ENCODE data around the gene TRIO.

The TRIO gene

DNA sequence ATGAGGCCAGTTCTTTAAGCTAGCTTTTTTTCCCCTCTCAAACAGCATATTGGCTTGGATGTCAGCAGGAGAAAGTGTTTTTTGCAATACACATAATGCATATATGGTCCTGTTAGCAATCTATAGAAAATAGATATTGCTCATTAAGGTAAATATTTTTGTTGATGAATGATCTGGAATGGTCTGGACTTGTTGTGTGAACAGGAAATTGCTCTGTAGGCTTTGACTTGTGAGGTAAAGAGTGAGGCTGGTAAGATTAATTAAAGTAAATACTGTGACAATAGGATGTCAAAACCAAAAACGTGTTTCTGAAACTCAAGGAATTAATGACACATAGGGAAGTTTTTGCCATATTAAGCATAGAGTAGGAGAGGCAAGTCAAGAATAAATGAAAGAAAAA is 176.0 kb downstream of the TRIO start:
- POLR2A ChIA-PET = no interaction called here
- TF ChIP-seq ZBTB6 (tag by site-specific recombination; IDR thresholded peaks at IDR 0.05) (no peak), HOXA7 (CRISPR knock-in tag; IDR thresholded peaks at IDR 0.05; ENCODE audit: borderline replicate concordance) (no peak), ZNF426 (tag by site-specific recombination; IDR thresholded peaks at IDR 0.05) (no peak), REPIN1 (tag by site-specific recombination; IDR thresholded peaks at IDR 0.05; ENCODE audit: low read depth) (no peak), ZNF202 (tag by site-specific recombination; IDR thresholded peaks at IDR 0.05; ENCODE audit: borderline replicate concordance) (no peak), ZNF571 (tag by site-specific recombination; IDR thresholded peaks at IDR 0.05) (no peak), ZNF837 (tag by site-specific recombination; IDR thresholded peaks at IDR 0.05) (no peak), ZNF830 (tag by site-specific recombination; IDR thresholded peaks at IDR 0.05; ENCODE audit: low read depth) (no peak), ZNF174 (tag by site-specific recombination; IDR thresholded peaks at IDR 0.05) (no peak), ZNF133 (tag by site-specific recombination; IDR thresholded peaks at IDR 0.05) (no peak), KLF10 (tag by site-specific recombination; IDR thresholded peaks at IDR 0.05) (no peak), SALL2 (tag by site-specific recombination; IDR thresholded peaks at IDR 0.05; ENCODE audit: borderline replicate concordance) (no peak), ZNF248 (tag by site-specific recombination; IDR thresholded peaks at IDR 0.05) (no peak), ZNF558 (tag by site-specific recombination; IDR thresholded peaks at IDR 0.05) (no peak), ZNF792 (tag by site-specific recombination; IDR thresholded peaks at IDR 0.05) (no peak), OVOL3 (tag by site-specific recombination; IDR thresholded peaks at IDR 0.05) (no peak), SP3 (tag by site-specific recombination; IDR thresholded peaks at IDR 0.05) (no peak), ZNF785 (tag by site-specific recombination; IDR thresholded peaks at IDR 0.05) (no peak)
- Histone ChIP-seq H3K4me3 (ENCODE audit: low read depth, low read length) (no peak overlapping the region), H3K36me3 (ENCODE audit: control insufficient read depth in 2 of 2, insufficient read depth in 1 of 2, low read length in 2 of 2) (peaks cover 35 to 50% of the 10 kb centered on the region in 2 experiments), H3K4me1 (ENCODE audit: control insufficient read depth, insufficient read depth, low read length) (peaks cover 4% of the 10 kb centered on the region), H3K9me3 (ENCODE audit: control insufficient read depth, insufficient read depth, low read depth, low read length) (no peaks in the 10 kb centered on the region), H3K27ac (ENCODE audit: extremely low read depth, low read depth, low read length) (no peak overlapping the region)
- CTCF ChIA-PET = no interaction called here

GRCh38 chr5:14321936-14322335 is 178.8 kb downstream of the TRIO start:
- Histone ChIP-seq H3K4me1 (ENCODE audit: control insufficient read depth, insufficient read depth, low read length) (no peaks in the 10 kb centered on the region), H3K9me3 (ENCODE audit: control insufficient read depth, insufficient read depth, low read depth, low read length) (no peaks in the 10 kb centered on the region), H3K36me3 (ENCODE audit: control insufficient read depth in 2 of 2, insufficient read depth in 1 of 2, low read length in 2 of 2) (peaks cover 32 to 39% of the 10 kb centered on the region in 2 experiments), H3K4me3 (ENCODE audit: low read depth, low read length) (no peak overlapping the region), H3K27ac (ENCODE audit: extremely low read depth, low read depth, low read length) (no peak overlapping the region)
- no peak for TF ChIP-seq ZNF114 (tag by site-specific recombination; IDR thresholded peaks at IDR 0.05)
- no peak for TF ChIP-seq ZNF777 (tag by site-specific recombination; IDR thresholded peaks at IDR 0.05; ENCODE audit: borderline replicate concordance)
- TF ChIP-seq, protein P1, sequence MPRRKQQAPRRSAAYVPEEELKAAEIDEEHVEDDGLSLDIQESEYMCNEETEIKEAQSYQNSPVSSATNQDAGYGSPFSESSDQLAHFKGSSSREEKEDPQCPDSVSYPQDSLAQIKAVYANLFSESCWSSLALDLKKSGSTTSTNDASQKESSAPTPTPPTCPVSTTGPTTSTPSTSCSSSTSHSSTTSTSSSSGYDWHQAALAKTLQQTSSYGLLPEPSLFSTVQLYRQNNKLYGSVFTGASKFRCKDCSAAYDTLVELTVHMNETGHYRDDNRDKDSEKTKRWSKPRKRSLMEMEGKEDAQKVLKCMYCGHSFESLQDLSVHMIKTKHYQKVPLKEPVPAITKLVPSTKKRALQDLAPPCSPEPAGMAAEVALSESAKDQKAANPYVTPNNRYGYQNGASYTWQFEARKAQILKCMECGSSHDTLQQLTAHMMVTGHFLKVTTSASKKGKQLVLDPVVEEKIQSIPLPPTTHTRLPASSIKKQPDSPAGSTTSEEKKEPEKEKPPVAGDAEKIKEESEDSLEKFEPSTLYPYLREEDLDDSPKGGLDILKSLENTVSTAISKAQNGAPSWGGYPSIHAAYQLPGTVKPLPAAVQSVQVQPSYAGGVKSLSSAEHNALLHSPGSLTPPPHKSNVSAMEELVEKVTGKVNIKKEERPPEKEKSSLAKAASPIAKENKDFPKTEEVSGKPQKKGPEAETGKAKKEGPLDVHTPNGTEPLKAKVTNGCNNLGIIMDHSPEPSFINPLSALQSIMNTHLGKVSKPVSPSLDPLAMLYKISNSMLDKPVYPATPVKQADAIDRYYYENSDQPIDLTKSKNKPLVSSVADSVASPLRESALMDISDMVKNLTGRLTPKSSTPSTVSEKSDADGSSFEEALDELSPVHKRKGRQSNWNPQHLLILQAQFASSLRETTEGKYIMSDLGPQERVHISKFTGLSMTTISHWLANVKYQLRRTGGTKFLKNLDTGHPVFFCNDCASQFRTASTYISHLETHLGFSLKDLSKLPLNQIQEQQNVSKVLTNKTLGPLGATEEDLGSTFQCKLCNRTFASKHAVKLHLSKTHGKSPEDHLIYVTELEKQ (tag by site-specific recombination; IDR thresholded peaks at IDR 0.05; ENCODE audit: borderline replicate concordance) = no peak
- TF ChIP-seq ZNF560 (tag by site-specific recombination; IDR thresholded peaks at IDR 0.05; ENCODE audit: borderline replicate concordance) = no peak
- TF ChIP-seq ZNF664 (tag by site-specific recombination; IDR thresholded peaks at IDR 0.05) = no peak
- TF ChIP-seq TCF7L2 (IDR thresholded peaks at IDR 0.05; ENCODE audit: borderline replicate concordance, low read depth, low read length) = no peak
- TF ChIP-seq ZNF221 (tag by site-specific recombination; IDR thresholded peaks at IDR 0.05; ENCODE audit: borderline replicate concordance) = no peak
- TF ChIP-seq ZNF623 (tag by site-specific recombination; IDR thresholded peaks at IDR 0.05) = no peak
- TF ChIP-seq ZNF791 (tag by site-specific recombination; IDR thresholded peaks at IDR 0.05) = no peak
- TF ChIP-seq MYNN (tag by site-specific recombination; IDR thresholded peaks at IDR 0.05; ENCODE audit: borderline replicate concordance) = no peak
- TF ChIP-seq ZNF544 (tag by site-specific recombination; IDR thresholded peaks at IDR 0.05) = no peak
- no peak for TF ChIP-seq ZNF274 (IDR thresholded peaks at IDR 0.05; ENCODE audit: low read length)
- no peak for TF ChIP-seq ZNF274 (tag by site-specific recombination; IDR thresholded peaks at IDR 0.05; ENCODE audit: borderline replicate concordance)
- no peak for TF ChIP-seq ZNF654 (tag by site-specific recombination; IDR thresholded peaks at IDR 0.05; ENCODE audit: low read depth)
- CTCF ChIA-PET = interaction anchor here (0.8 kb wide), 1 partner anchor 334 kb away, joined by 6 read pairs; no protein-coding TSS in a partner anchor
- POLR2A ChIA-PET = no interaction called here
